K562 (cell line): ENCODE data around the gene SLC20A1. TPM values are rescaled to one million over a fixed set of nuclear protein-coding genes. Genes with fewer than 3 reads are reported as not detected.

Experiments used
- CHD7 ChIP-seq: fragments of 200-600 bp; sonication (generic); IDR thresholded peaks from one replicate; pipeline ENCODE4 v1.6.1; 2012; ENCODE audit warnings: mild to moderate bottlenecking, low read depth, low read length, inconsistent platforms
- HNRNPH1 ChIP-seq: fragments of 200-400 bp; formaldehyde crosslinking; optimal IDR thresholded peaks from 2 replicates; pipeline ENCODE3; 2017; ENCODE audit warnings: low read depth, mild to moderate bottlenecking, low read length, moderate library complexity
- MECOM ChIP-seq: fragments of 250-450 bp; sonication (Bioruptor Pico); IDR thresholded peaks from 2 replicates; pipeline ENCODE4 v1.8.0; 2022; ENCODE audit warnings: inconsistent platforms
- NFATC3 ChIP-seq: fragments of 450-650 bp; IDR thresholded peaks from 2 replicates; pipeline ENCODE4 v1.6.1; 2017; ENCODE audit warnings: mild to moderate bottlenecking
- STAT5B ChIP-seq: fragments of 250-450 bp; sonication (Bioruptor Pico); IDR thresholded peaks from 2 replicates; pipeline ENCODE4 v1.8.0; 2021; ENCODE audit warnings: mild to moderate bottlenecking, inconsistent platforms
- TCF15 ChIP-seq: fragments of 250-450 bp; sonication (Bioruptor Pico); IDR thresholded peaks from 2 replicates; pipeline ENCODE4 v1.8.0; 2022; ENCODE audit warnings: moderate library complexity, mild to moderate bottlenecking, inconsistent platforms
- ZNF143 ChIP-seq: sonication (generic); formaldehyde crosslinking; IDR thresholded peaks from 2 replicates; pipeline ENCODE4 v1.9.0; 2022; ENCODE audit warnings: mild to moderate bottlenecking, missing genetic modification reagents
- ZNF324 ChIP-seq: fragments of 250-450 bp; sonication (Bioruptor Pico); IDR thresholded peaks from 2 replicates; pipeline ENCODE4 v1.4.0; 2020; ENCODE audit warnings: mild to moderate bottlenecking
- polyA plus RNA-seq, 8 experiments: library from polyadenylated mRNA; depleted of rRNA in 4 of 8; stranded (reverse) in 5 of 8; unstranded in 3 of 8; fragments of >200 nt; fragmentation: Nextera tagmentation in 2 of 8; fragmentation: Illumina TruSeq in 1 of 8; extraction: Ambion mirVana in 2 of 8; extraction: Trizol in 1 of 8; gene quantifications; 2 replicates each; pipeline versions ENCODE4 v1.2.1 to v1.2.3, GENCODE V29; 2011 to 2014; ENCODE audit warnings: inconsistent platforms in 1 of 8, missing spikeins in 1 of 8
- total RNA-seq, 7 experiments: library from RNA; depleted of rRNA in 6 of 7; stranded (reverse); fragments of >200 nt in 6 of 7; fragmentation: Illumina TruSeq in 2 of 7; extraction: Trizol in 2 of 7; gene quantifications; 2 replicates each; pipeline versions ENCODE4 v1.2.1 to v1.2.3, GENCODE V29; 2011 to 2021; ENCODE audit warnings: low replicate concordance in 1 of 7
- TF ChIP-seq, protein P1 (sequence below): fragments of 200-800 bp; sonication (Bioruptor generic); IDR thresholded peaks from 2 replicates; pipeline ENCODE4 v1.6.1; 2017; ENCODE audit warnings: missing genetic modification characterization, missing compliant biosample characterization
- TF ChIP-seq, protein P2 (sequence below), 2 experiments: IDR thresholded peaks; 2 replicates each; pipeline ENCODE4 v1.6.1; 2011; ENCODE audit warnings: borderline replicate concordance in 1 of 2, control low read depth in 1 of 2, low read depth in 1 of 2, low read length in 1 of 2, mild to moderate bottlenecking in 1 of 2, mixed read lengths in 1 of 2, moderate library complexity in 1 of 2; ENCODE audit not compliant: insufficient read depth in 1 of 2, insufficient read length in 1 of 2, poor library complexity in 1 of 2, severe bottlenecking in 1 of 2; ENCODE audit errors: extremely low read depth in 1 of 2
- TF ChIP-seq, protein P3 (sequence below): fragments of 250-450 bp; sonication (Bioruptor Pico); IDR thresholded peaks from 2 replicates; pipeline ENCODE4 v1.5.0; 2020; ENCODE audit warnings: mild to moderate bottlenecking, borderline replicate concordance

The SLC20A1 gene
- total and polyA plus RNA-seq, 9 of the 15 experiments (the other 6 are each of a cell fraction or from before 2014, with no cell fraction given): 53.8 to 150 (median 74.7) TPM

- TF ChIP-seq, protein P1, sequence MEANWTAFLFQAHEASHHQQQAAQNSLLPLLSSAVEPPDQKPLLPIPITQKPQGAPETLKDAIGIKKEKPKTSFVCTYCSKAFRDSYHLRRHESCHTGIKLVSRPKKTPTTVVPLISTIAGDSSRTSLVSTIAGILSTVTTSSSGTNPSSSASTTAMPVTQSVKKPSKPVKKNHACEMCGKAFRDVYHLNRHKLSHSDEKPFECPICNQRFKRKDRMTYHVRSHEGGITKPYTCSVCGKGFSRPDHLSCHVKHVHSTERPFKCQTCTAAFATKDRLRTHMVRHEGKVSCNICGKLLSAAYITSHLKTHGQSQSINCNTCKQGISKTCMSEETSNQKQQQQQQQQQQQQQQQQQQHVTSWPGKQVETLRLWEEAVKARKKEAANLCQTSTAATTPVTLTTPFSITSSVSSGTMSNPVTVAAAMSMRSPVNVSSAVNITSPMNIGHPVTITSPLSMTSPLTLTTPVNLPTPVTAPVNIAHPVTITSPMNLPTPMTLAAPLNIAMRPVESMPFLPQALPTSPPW: peak; percentile 27; the same call in 1 of the 2 replicates
- TF ChIP-seq, protein P2, sequence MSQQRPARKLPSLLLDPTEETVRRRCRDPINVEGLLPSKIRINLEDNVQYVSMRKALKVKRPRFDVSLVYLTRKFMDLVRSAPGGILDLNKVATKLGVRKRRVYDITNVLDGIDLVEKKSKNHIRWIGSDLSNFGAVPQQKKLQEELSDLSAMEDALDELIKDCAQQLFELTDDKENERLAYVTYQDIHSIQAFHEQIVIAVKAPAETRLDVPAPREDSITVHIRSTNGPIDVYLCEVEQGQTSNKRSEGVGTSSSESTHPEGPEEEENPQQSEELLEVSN (IDR thresholded peaks at IDR 0.05; ENCODE audit: borderline replicate concordance in 1 of 2, extremely low read depth in 1 of 2, insufficient read depth in 1 of 2, insufficient read length in 1 of 2, low read depth in 1 of 2, low read length in 1 of 2, poor library complexity in 1 of 2, severe bottlenecking in 1 of 2): no peak
- TF ChIP-seq, protein P3, sequence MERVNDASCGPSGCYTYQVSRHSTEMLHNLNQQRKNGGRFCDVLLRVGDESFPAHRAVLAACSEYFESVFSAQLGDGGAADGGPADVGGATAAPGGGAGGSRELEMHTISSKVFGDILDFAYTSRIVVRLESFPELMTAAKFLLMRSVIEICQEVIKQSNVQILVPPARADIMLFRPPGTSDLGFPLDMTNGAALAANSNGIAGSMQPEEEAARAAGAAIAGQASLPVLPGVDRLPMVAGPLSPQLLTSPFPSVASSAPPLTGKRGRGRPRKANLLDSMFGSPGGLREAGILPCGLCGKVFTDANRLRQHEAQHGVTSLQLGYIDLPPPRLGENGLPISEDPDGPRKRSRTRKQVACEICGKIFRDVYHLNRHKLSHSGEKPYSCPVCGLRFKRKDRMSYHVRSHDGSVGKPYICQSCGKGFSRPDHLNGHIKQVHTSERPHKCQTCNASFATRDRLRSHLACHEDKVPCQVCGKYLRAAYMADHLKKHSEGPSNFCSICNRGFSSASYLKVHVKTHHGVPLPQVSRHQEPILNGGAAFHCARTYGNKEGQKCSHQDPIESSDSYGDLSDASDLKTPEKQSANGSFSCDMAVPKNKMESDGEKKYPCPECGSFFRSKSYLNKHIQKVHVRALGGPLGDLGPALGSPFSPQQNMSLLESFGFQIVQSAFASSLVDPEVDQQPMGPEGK (CRISPR knock-in tag): no peak
- TF ChIP-seq STAT5B (CRISPR knock-in tag) (no peak), NFATC3 (no peak), CHD7 (no peak), ZNF324 (CRISPR knock-in tag) (no peak), HNRNPH1 (no peak), TCF15 (CRISPR knock-in tag) (no peak), ZNF143 (CRISPR knock-in tag) (no peak), MECOM (CRISPR knock-in tag) (0 out of 2 replicates have a peak, but pooled peaks have one; percentile 0)
Measured at GRCh38 chr2:112643488-112643887, 2.3 kb upstream of the SLC20A1 start (continued).
